ENCODE results near the gene A1BG.

DNA sequence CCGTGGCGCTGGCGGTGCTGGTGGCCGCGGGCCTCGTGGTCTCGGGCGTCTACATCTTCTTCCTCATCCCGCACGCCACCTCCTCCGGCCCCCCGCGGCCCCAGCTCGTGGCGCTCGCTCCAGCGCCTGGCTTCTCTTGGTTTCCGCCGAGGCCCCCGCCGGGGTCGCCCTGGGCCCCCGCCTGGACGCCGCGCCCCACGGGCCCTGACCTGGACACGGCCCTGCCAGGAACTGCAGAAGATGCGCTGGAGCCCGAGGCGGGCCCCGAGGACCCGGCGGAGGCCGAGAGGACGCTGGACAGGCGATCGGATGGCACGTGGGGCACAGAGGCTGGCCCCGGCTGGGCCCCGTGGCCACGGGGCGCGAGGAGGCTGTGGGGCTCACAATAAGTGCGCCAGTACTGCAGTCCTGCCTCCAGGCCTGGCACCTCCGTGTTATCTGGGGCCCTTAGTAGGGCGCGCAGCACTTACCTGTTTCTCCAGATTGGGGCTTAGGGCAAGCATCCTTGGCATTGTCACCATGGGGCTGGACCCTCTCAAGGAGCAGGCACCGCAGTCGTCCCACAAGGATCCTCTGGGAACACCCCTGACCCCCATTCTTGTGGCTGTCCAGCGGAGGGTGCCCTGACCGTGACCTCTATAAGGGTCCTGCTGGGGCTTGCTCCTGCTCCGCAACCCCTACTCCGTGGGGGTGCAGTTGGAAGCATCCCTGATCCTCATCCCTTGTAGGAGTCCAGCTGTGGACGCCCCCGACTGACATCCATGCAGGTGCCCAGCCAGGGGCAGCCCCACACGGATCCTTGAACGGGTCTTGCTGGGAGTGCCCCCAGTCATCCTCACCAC is 43.6 kb upstream of the A1BG start:
- TF ChIP-seq, protein P1, sequence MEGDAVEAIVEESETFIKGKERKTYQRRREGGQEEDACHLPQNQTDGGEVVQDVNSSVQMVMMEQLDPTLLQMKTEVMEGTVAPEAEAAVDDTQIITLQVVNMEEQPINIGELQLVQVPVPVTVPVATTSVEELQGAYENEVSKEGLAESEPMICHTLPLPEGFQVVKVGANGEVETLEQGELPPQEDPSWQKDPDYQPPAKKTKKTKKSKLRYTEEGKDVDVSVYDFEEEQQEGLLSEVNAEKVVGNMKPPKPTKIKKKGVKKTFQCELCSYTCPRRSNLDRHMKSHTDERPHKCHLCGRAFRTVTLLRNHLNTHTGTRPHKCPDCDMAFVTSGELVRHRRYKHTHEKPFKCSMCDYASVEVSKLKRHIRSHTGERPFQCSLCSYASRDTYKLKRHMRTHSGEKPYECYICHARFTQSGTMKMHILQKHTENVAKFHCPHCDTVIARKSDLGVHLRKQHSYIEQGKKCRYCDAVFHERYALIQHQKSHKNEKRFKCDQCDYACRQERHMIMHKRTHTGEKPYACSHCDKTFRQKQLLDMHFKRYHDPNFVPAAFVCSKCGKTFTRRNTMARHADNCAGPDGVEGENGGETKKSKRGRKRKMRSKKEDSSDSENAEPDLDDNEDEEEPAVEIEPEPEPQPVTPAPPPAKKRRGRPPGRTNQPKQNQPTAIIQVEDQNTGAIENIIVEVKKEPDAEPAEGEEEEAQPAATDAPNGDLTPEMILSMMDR (IDR thresholded peaks at IDR 0.05) = no peak
- no peak for TF ChIP-seq POLR2A (IDR thresholded peaks at IDR 0.05)
